Peyer's patch (tissue), 4 donors: ENCODE results near the gene KDM2A.

Source experiments
- CTCF ChIP-seq, 6 experiments: fragments of 450-650 bp in 4 of 6; fragments of 200-600 bp in 2 of 6; sonication (generic) in 1 of 6; IDR thresholded peaks; one replicate each; pipeline ENCODE4 v1.5.1; 2017 to 2019; ENCODE audit warnings: antibody characterized with exemption in 6 of 6, mild to moderate bottlenecking in 3 of 6, moderate library complexity in 1 of 6
- POLR2A ChIP-seq, 2 donors: fragments of 450-650 bp; IDR thresholded peaks; one replicate each; pipeline ENCODE4 v1.5.1; 2017; ENCODE audit warnings: antibody characterized with exemption in 2 of 2, mild to moderate bottlenecking in 2 of 2, moderate library complexity in 2 of 2

- TF ChIP-seq CTCF (IDR thresholded peaks at IDR 0.05) (no peak), POLR2A (IDR thresholded peaks at IDR 0.05) (no peak)
These were observed 60.9 kb downstream of the KDM2A start for GRCh38 chr11:67179892-67180490.
